K562 (cell line): ENCODE data around the gene ASB13. TPM values are rescaled to one million over a fixed set of nuclear protein-coding genes. Genes with fewer than 3 reads are reported as not detected.

Source experiments
- ATAC-seq: fragments of 200-7000 bp; cut with Tn5 transposase; 3 replicates; pipeline ENCODE4 v1.9.1; 2020; ENCODE audit warnings: moderate library complexity
- BruUV-seq: library from RNA; stranded (reverse); fragments of 400-500 nt; replicated peaks from 2 replicates; lab custom pipeline; 2021; lab: Mats Ljungman, UMichigan
- CTCF ChIA-PET: fragments of 300-600 bp; formaldehyde crosslinking; extraction: SDS; loops from one replicate; lab custom pipeline; 2021; ENCODE audit warnings: low intra/inter-chr PET ratio; lab: Yijun Ruan, JAX
- POLR2A ChIA-PET: fragments of 300-600, 350-650 bp; sonication (Branson Sonifier 250); formaldehyde crosslinking; extraction: SDS; loops from one replicate; lab custom pipeline; 2021; ENCODE audit warnings: antibody characterized with exemption, inconsistent platforms; lab: Yijun Ruan, JAX
- DNase-seq, 4 experiments: peaks; one replicate each; pipeline versions ENCODE4 v3.0.0 to v3.0.0-alpha.2; 2011 to 2018; ENCODE audit warnings: low spot score in 3 of 4, mixed read lengths in 3 of 4; ENCODE audit errors: extremely low read depth in 1 of 4
- FAIRE-seq: peaks from 2 replicates; lab custom pipeline; 2011; peaks lifted over from hg19 to GRCh38; lab: Jason Lieb, UNC
- H2AFZ ChIP-seq: 2 replicates; pipeline ENCODE4 v1.6.0; 2011; ENCODE audit warnings: low read depth, low read length, control low read depth, inconsistent platforms
- H3K27ac ChIP-seq: fragments of 200-600 bp; 3 replicates; pipeline ENCODE4 v1.8.0; 2011; ENCODE audit warnings: low read depth, mild to moderate bottlenecking, control low read depth, inconsistent platforms, low read length, moderate library complexity, mixed read lengths; ENCODE audit errors: extremely low read depth
- H3K27me3 ChIP-seq, 2 experiments: fragments of 300-600 bp in 1 of 2; 2 replicates in 1 of 2; 3 replicates in 1 of 2; pipeline versions ENCODE4 v1.6.0 to v1.8.0; 2011; ENCODE audit warnings: inconsistent platforms in 2 of 2, low read length in 2 of 2, mild to moderate bottlenecking in 1 of 2, mixed read lengths in 1 of 2, moderate library complexity in 1 of 2; ENCODE audit not compliant: control insufficient read depth in 2 of 2, insufficient read depth in 2 of 2
- H3K36me3 ChIP-seq: fragments of 300-600 bp; 3 replicates; pipeline ENCODE4 v1.8.0; 2011; ENCODE audit warnings: mild to moderate bottlenecking, low read length, inconsistent platforms; ENCODE audit not compliant: control insufficient read depth, insufficient read depth
- H3K4me1 ChIP-seq, 2 experiments: fragments of 200-600 bp in 1 of 2; replicated peaks in 1 of 2; 2 replicates in 1 of 2; 3 replicates in 1 of 2; pipeline versions ENCODE4 v1.5.1 to v1.8.0; 2011; ENCODE audit warnings: inconsistent platforms in 2 of 2, low read length in 2 of 2, mild to moderate bottlenecking in 1 of 2, mixed read lengths in 1 of 2, moderate library complexity in 1 of 2; ENCODE audit not compliant: control insufficient read depth in 2 of 2, insufficient read depth in 2 of 2
- H3K4me2 ChIP-seq: 2 replicates; pipeline ENCODE4 v1.6.1; 2011; ENCODE audit warnings: low read length, control low read depth, inconsistent platforms, mixed read lengths; ENCODE audit not compliant: insufficient read depth
- H3K4me3 ChIP-seq: fragments of 200-600 bp; sonication (generic), shearing (Covaris generic); 2 replicates; pipeline ENCODE4 v1.5.1; 2016; ENCODE audit warnings: control low read depth, inconsistent platforms
- H3K79me2 ChIP-seq: fragments of 200-600 bp; 3 replicates; pipeline ENCODE4 v1.8.0; 2011; ENCODE audit warnings: low read length, inconsistent platforms; ENCODE audit not compliant: control insufficient read depth, insufficient read depth
- H3K9ac ChIP-seq, 2 experiments: 2 replicates each; pipeline versions ENCODE4 v1.6.0 to v1.6.1; 2011; ENCODE audit warnings: low read depth in 2 of 2, low read length in 2 of 2, control low read depth in 1 of 2, inconsistent platforms in 1 of 2, mild to moderate bottlenecking in 1 of 2, mixed read lengths in 1 of 2; ENCODE audit not compliant: insufficient read depth in 1 of 2
- H3K9me1 ChIP-seq: one replicate; pipeline ENCODE4 v1.6.0; 2011; ENCODE audit warnings: inconsistent platforms, mild to moderate bottlenecking, low read length, moderate library complexity; ENCODE audit not compliant: control insufficient read depth, insufficient read depth
- H3K9me3 ChIP-seq: replicated peaks from 2 replicates; pipeline ENCODE4 v1.5.1; 2011; ENCODE audit warnings: low read depth, low read length, inconsistent platforms; ENCODE audit not compliant: control insufficient read depth, insufficient read depth
- H4K20me1 ChIP-seq: replicated peaks from 2 replicates; pipeline ENCODE4 v1.6.1; 2011; ENCODE audit warnings: low read length, inconsistent platforms, mixed read lengths; ENCODE audit not compliant: control insufficient read depth, insufficient read depth
- CUX1 ChIP-seq: fragments of 200-800 bp; sonication (Bioruptor generic); IDR thresholded peaks from 2 replicates; pipeline ENCODE4 v1.6.1; 2016; ENCODE audit warnings: missing genetic modification characterization, missing compliant biosample characterization
- HNRNPH1 ChIP-seq: fragments of 200-400 bp; formaldehyde crosslinking; optimal IDR thresholded peaks from 2 replicates; pipeline ENCODE3; 2017; ENCODE audit warnings: low read depth, mild to moderate bottlenecking, low read length, moderate library complexity
- IRF2 ChIP-seq: sonication (generic); formaldehyde crosslinking; IDR thresholded peaks from 2 replicates; pipeline ENCODE4 v1.8.1; 2022; ENCODE audit warnings: mild to moderate bottlenecking, missing genetic modification reagents
- LEF1 ChIP-seq: fragments of 450-650 bp; IDR thresholded peaks from 2 replicates; pipeline ENCODE4 v1.6.1; 2016; ENCODE audit warnings: mild to moderate bottlenecking
- NFATC3 ChIP-seq: fragments of 450-650 bp; IDR thresholded peaks from 2 replicates; pipeline ENCODE4 v1.6.1; 2017; ENCODE audit warnings: mild to moderate bottlenecking
- WHSC1 ChIP-seq: IDR thresholded peaks from one replicate; pipeline ENCODE4 v1.6.1; 2012; ENCODE audit warnings: low read length, control low read depth, inconsistent platforms
- XRCC5 ChIP-seq: fragments of 200-400 bp; formaldehyde crosslinking; IDR thresholded peaks from 2 replicates; pipeline ENCODE4 v1.6.1; 2017; ENCODE audit warnings: low read depth, mild to moderate bottlenecking, low read length
- ZBTB7A ChIP-seq: IDR thresholded peaks from 2 replicates; pipeline ENCODE4 v1.6.1; 2011; ENCODE audit warnings: low read depth, mild to moderate bottlenecking, low read length, moderate library complexity, borderline replicate concordance; ENCODE audit not compliant: control insufficient read depth
- ZKSCAN3 ChIP-seq: fragments of 250-450 bp; sonication (Bioruptor Pico); IDR thresholded peaks from 2 replicates; pipeline ENCODE4 v1.4.0; 2020
- ZNF561 ChIP-seq: fragments of 450-650 bp; formaldehyde crosslinking; conservative IDR thresholded peaks from 2 replicates; pipeline ENCODE4 v1.4.0; 2020; ENCODE audit warnings: mild to moderate bottlenecking, moderate library complexity
- ZNF76 ChIP-seq: fragments of 250-450 bp; sonication (Bioruptor Pico); IDR thresholded peaks from 2 replicates; pipeline ENCODE4 v1.4.0; 2020; ENCODE audit warnings: mild to moderate bottlenecking, moderate library complexity, borderline replicate concordance
- WGBS: fragments of 100-300 bp; shearing (Covaris generic); methylation state at CpG from one replicate; pipeline ENCODE4 v1.1.6; 2016; ENCODE audit warnings: low coverage, mixed read lengths; ENCODE audit not compliant: insufficient coverage; ENCODE audit errors: missing lambda C conversion rate; 5-methylcytosine and 5-hydroxymethylcytosine counted together
- in situ Hi-C: fragments of 300-500 bp; cut with MboI; formaldehyde crosslinking; loops from 4 replicates; pipeline ENCODE4 v1.15.0; 2018; ENCODE audit warnings: inconsistent platforms, mixed read lengths
- intact Hi-C: fragments of 100-400 bp; cut with micrococcal nuclease; formaldehyde crosslinking; loops from 2 replicates; pipeline ENCODE4 v1.14.2; 2022
- polyA plus RNA-seq, 8 experiments: library from polyadenylated mRNA; depleted of rRNA in 4 of 8; stranded (reverse) in 5 of 8; unstranded in 3 of 8; fragments of >200 nt; fragmentation: Nextera tagmentation in 2 of 8; fragmentation: Illumina TruSeq in 1 of 8; extraction: Ambion mirVana in 2 of 8; extraction: Trizol in 1 of 8; gene quantifications; 2 replicates each; pipeline versions ENCODE4 v1.2.1 to v1.2.3, GENCODE V29; 2011 to 2014; ENCODE audit warnings: inconsistent platforms in 1 of 8, missing spikeins in 1 of 8
- total RNA-seq, 7 experiments: library from RNA; depleted of rRNA in 6 of 7; stranded (reverse); fragments of >200 nt in 6 of 7; fragmentation: Illumina TruSeq in 2 of 7; extraction: Trizol in 2 of 7; gene quantifications; 2 replicates each; pipeline versions ENCODE4 v1.2.1 to v1.2.3, GENCODE V29; 2011 to 2021; ENCODE audit warnings: low replicate concordance in 1 of 7

ASB13 gene
- total and polyA plus RNA-seq, 9 of the 15 experiments (the other 6 are each of a cell fraction or from before 2014, with no cell fraction given), result 5.2 to 28.8 (median 16.9) TPM

- BruUV-seq, result no TSS peak
- ATAC-seq (no peak), DNase-seq (no peak), FAIRE-seq (no peak)
- no peaks in the 10 kb centered on the region for H3K27me3 ChIP-seq
- 0 out of 2 replicates have a peak overlapping the region, but pooled peaks have one; percentile 10 for H2AFZ ChIP-seq
- H3K4me1 ChIP-seq, result peaks cover 3 to 11% of the 10 kb centered on the region in 2 experiments; a peak in 3 of 5 replicates
- H3K36me3 ChIP-seq, result no peaks in the 10 kb centered on the region
- no peaks in the 10 kb centered on the region for H3K79me2 ChIP-seq
- ChIA-PET POLR2A (no interaction called here), CTCF (no interaction called here)
- H3K4me3 ChIP-seq, result no peak overlapping the region
- no peaks in the 10 kb centered on the region for H4K20me1 ChIP-seq
- intact Hi-C loops, result no loop called here
- no peak for TF ChIP-seq ZNF76 (CRISPR knock-in tag)
- H3K9me1 ChIP-seq, result no peaks in the 10 kb centered on the region
- no peaks in the 10 kb centered on the region for H3K9me3 ChIP-seq
- 50% methylated on average over 8 of the region's 8 CpGs for WGBS
- no peak overlapping the region for H3K9ac ChIP-seq
- no peak overlapping the region for H3K27ac ChIP-seq
- H3K4me2 ChIP-seq, result no peak overlapping the region
- in situ Hi-C loops, result no loop called here
Observed at GRCh38 chr10:5618042-5618441, 48.4 kb downstream of the ASB13 start.

GRCh38 chr10:5617521-5617920 lies 48.9 kb downstream of the ASB13 start:
- TF ChIP-seq ZNF561 (no peak), ZKSCAN3 (CRISPR knock-in tag) (no peak), NFATC3 (no peak), CUX1 (CRISPR knock-in tag) (no peak), XRCC5 (no peak), LEF1 (no peak), ZBTB7A (no peak), HNRNPH1 (no peak), WHSC1 (no peak), IRF2 (CRISPR knock-in tag) (no peak)
- ChIA-PET CTCF (no interaction called here), POLR2A (no interaction called here)
- in situ Hi-C loops, result no loop called here
- no peaks in the 10 kb centered on the region for H3K36me3 ChIP-seq
- H3K4me3 ChIP-seq, result no peak overlapping the region
- H3K9me1 ChIP-seq, result no peaks in the 10 kb centered on the region
- ATAC-seq, result no peak
- no peaks in the 10 kb centered on the region for H3K79me2 ChIP-seq
- no peaks in the 10 kb centered on the region for H3K9me3 ChIP-seq
- H3K4me1 ChIP-seq, result peaks cover 0 to 8% of the 10 kb centered on the region in 2 experiments; a peak in 2 of 5 replicates
- no peak overlapping the region for H3K9ac ChIP-seq
- no peak overlapping the region for H3K27ac ChIP-seq
- H4K20me1 ChIP-seq, result no peaks in the 10 kb centered on the region
- H3K4me2 ChIP-seq, result no peak overlapping the region
- intact Hi-C loops, result no loop called here
- no TSS peak for BruUV-seq
- 71% methylated on average over 11 of the region's 11 CpGs for WGBS
- H2AFZ ChIP-seq, result no peak overlapping the region
- no peak for FAIRE-seq
- no peak for DNase-seq
- H3K27me3 ChIP-seq, result no peaks in the 10 kb centered on the region
